GM19193 (cell line): ENCODE results near the gene CHRNG.

ENCODE experiments used
- POLR2A ChIP-seq: IDR thresholded peaks from 4 replicates; pipeline ENCODE4 v1.6.1; 2011; ENCODE audit not compliant: insufficient read depth, insufficient read length; ENCODE audit errors: extremely low read depth

The CHRNG gene

DNA sequence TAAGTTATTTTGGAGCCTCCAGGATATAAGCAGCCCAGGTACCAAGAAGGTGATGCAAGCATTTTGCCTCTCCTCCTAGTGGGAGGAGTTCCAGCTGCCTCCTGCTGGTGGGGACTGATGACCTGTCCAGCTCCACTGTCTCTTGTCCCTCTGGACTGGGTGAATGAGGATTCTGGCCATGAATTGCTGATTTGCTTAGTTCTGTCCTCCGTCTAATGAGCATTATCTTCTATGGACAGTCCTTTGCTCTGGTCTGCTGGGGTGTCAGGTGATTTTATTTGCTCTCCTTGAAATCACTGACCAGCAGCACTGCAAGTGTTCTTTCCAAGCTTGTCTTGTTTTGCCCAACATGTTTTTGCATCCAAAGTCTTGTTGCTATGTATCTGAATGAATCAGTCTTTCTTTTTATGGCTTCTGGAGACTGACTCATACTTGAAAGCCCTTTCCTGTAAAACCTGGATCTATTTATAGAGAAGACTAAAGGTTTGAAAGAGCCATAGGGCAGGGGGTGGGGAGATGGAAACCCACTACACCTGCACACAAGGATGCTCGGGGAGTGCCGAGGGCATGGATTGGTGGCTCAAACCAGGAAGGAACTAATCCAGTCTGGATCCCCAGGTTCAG, 53.4 kb downstream of the CHRNG start:
- no peak for TF ChIP-seq POLR2A

GRCh38 chr2:232593982-232594381, 54.5 kb downstream of the CHRNG start:
- TF ChIP-seq POLR2A, result no peak
